ENCODE measurements around the gene CPNE8.

Gene CPNE8

GRCh38 chr12:38813923-38814322 lies 91.5 kb downstream of the CPNE8 start:
- DNase-seq (ENCODE audit: low read depth): no peak
- no peak for TF ChIP-seq CTCF (IDR thresholded peaks at IDR 0.05; ENCODE audit: low read depth, low read length, missing control alignments)

DNA sequence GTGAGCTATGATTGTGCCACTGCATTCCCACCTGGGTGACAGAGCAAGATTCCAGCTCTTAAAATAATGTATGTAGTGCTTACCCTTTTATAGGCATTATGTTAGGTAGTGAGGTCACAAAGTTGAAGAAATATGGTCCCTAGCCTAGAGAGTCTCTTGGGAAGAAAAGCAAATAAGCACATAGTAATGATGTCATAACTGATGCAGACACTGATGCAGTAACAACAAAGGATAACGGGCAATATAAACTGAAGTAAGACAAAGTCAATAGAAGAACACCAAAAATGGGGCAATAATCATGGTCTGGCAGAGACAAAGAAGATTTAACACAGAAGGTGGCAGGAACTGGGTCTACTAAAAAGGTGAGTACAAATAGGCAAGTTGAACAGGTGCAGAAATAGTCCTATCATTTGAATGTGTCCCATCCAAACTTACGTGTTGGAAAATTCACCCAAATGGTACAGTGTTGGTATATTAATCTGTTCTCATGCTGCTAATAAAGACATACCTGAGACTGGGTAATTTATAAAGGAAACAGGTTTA lies 93.5 kb downstream of the CPNE8 start:
- no peak for TF ChIP-seq CTCF (IDR thresholded peaks at IDR 0.05; ENCODE audit: low read depth, low read length, missing control alignments)
- no peak for DNase-seq (ENCODE audit: low read depth)
- H3K4me3 ChIP-seq (ENCODE audit: low read depth, low read length): no peak overlapping the region

More at GRCh38 chr12:38813923-38814322, 91.5 kb downstream of the CPNE8 start:
- no peak overlapping the region for H3K4me3 ChIP-seq (ENCODE audit: low read depth, low read length)

- DNase-seq (ENCODE audit: low read depth): no peak
- TF ChIP-seq CTCF (IDR thresholded peaks at IDR 0.05; ENCODE audit: low read depth, low read length, missing control alignments): no peak
- no peak overlapping the region for H3K4me3 ChIP-seq (ENCODE audit: low read depth, low read length)
These were observed 95.6 kb downstream of the CPNE8 start for GRCh38 chr12:38809832-38810231.

DNA sequence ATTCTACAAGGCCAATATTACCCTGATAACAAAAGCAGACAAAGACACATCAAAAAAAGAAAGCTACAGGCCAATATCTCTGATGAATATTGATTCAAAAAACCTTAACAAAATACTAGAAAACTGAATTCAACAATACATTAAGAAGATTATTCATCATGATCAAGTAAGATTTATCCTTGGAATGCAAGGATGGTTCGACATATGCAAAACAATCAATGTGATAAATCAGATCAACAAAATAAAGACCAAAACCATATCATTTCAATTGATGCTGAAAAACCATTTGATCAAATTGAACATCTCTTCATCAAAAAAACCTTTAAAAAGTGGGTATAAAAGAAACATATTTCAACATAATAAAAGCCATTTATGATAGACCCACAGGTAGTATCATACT lies 117.3 kb downstream of the CPNE8 start:
- no peak for TF ChIP-seq CTCF (IDR thresholded peaks at IDR 0.05; ENCODE audit: low read depth, low read length, missing control alignments)

GRCh38 chr12:38785381-38785780 lies 120.0 kb downstream of the CPNE8 start:
- no peak for DNase-seq (ENCODE audit: low read depth)
- no peak for TF ChIP-seq CTCF (IDR thresholded peaks at IDR 0.05; ENCODE audit: low read depth, low read length, missing control alignments)
- H3K4me3 ChIP-seq (ENCODE audit: low read depth, low read length): no peak overlapping the region

More for the DNA sequence above, 117.3 kb downstream of the CPNE8 start:
- H3K4me3 ChIP-seq (ENCODE audit: low read depth, low read length): no peak overlapping the region
- DNase-seq (ENCODE audit: low read depth): no peak

GRCh38 chr12:38783304-38783703 lies 122.1 kb downstream of the CPNE8 start:
- TF ChIP-seq CTCF (IDR thresholded peaks at IDR 0.05; ENCODE audit: low read depth, low read length, missing control alignments): no peak
- DNase-seq (ENCODE audit: low read depth): no peak
- H3K4me3 ChIP-seq (ENCODE audit: low read depth, low read length): no peak overlapping the region

GRCh38 chr12:38782359-38782758 lies 123.0 kb downstream of the CPNE8 start:
- no peak for DNase-seq (ENCODE audit: low read depth)
- no peak for TF ChIP-seq CTCF (IDR thresholded peaks at IDR 0.05; ENCODE audit: low read depth, low read length, missing control alignments)
- no peak overlapping the region for H3K4me3 ChIP-seq (ENCODE audit: low read depth, low read length)
